ENCODE measurements around the gene TMEM26. TPM values are rescaled to one million over a fixed set of nuclear protein-coding genes. Genes with fewer than 3 reads are reported as not detected.

TMEM26 gene
- total RNA-seq, 1 donor from 2014 or later: 3.4 TPM

DNA sequence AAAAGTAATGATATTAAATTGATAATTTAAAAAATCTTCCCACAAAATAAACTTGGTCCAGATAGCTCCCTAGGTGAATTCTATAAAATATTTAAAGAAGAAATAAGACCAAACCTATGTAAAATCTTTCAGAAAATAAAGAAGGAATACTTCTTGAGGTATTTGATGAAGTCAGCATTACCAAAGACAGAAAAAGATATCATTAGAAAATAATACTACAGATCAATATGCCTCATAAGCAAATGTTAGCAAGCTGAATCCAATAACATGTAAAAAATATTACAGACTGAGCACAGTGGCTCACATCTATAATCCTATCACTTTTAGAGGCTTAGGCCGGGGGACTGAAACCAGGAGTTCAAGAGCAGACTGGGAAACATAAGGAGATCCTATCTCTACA lies 30.0 kb downstream of the TMEM26 start:
- H3K4me3 Mint-ChIP-seq: no peak overlapping the region

GRCh38 chr10:61417661-61418060 lies 35.5 kb downstream of the TMEM26 start:
- H3K4me3 Mint-ChIP-seq: no peak overlapping the region
- no peaks in the 10 kb centered on the region for H3K4me1 Mint-ChIP-seq
- H3K9me3 Mint-ChIP-seq: peaks cover 36% of the 10 kb centered on the region
- peaks cover 8% of the 10 kb centered on the region for H3K27me3 Mint-ChIP-seq (ENCODE audit: low read depth)
- H3K36me3 Mint-ChIP-seq: peaks cover 20% of the 10 kb centered on the region
- no peak for DNase-seq (ENCODE audit: low spot score in 2 of 2, unreplicated experiment in 2 of 2)
- H3K27ac Mint-ChIP-seq: no peak overlapping the region
- TF ChIP-seq CTCF (IDR thresholded peaks at IDR 0.05; ENCODE audit: unreplicated experiment): no peak

More for the DNA sequence above, 30.0 kb downstream of the TMEM26 start:
- H3K9me3 Mint-ChIP-seq: peaks cover 57% of the 10 kb centered on the region
- peaks cover 25% of the 10 kb centered on the region for H3K36me3 Mint-ChIP-seq
- DNase-seq (ENCODE audit: low spot score in 2 of 2, unreplicated experiment in 2 of 2): no peak
- H3K4me1 Mint-ChIP-seq: no peaks in the 10 kb centered on the region
- no peak overlapping the region for H3K27ac Mint-ChIP-seq
- TF ChIP-seq CTCF (IDR thresholded peaks at IDR 0.05; ENCODE audit: unreplicated experiment): no peak
- peaks cover 3% of the 10 kb centered on the region for H3K27me3 Mint-ChIP-seq (ENCODE audit: low read depth)

GRCh38 chr10:61415824-61416223 lies 37.4 kb downstream of the TMEM26 start:
- Mint-ChIP-seq H3K27me3 (ENCODE audit: low read depth) (peaks cover 10% of the 10 kb centered on the region), H3K27ac (no peak overlapping the region), H3K9me3 (peaks cover 18% of the 10 kb centered on the region), H3K36me3 (peaks cover 8% of the 10 kb centered on the region), H3K4me3 (no peak overlapping the region), H3K4me1 (no peaks in the 10 kb centered on the region)
- DNase-seq (ENCODE audit: low spot score in 2 of 2, unreplicated experiment in 2 of 2): no peak
- TF ChIP-seq CTCF (IDR thresholded peaks at IDR 0.05; ENCODE audit: unreplicated experiment): no peak

- Mint-ChIP-seq H3K9me3 (no peaks in the 10 kb centered on the region), H3K27ac (no peak overlapping the region), H3K4me1 (peaks cover 10% of the 10 kb centered on the region), H3K4me3 (no peak overlapping the region), H3K36me3 (no peaks in the 10 kb centered on the region), H3K27me3 (ENCODE audit: low read depth) (peaks cover 10% of the 10 kb centered on the region)
- no peak for DNase-seq (ENCODE audit: low spot score in 2 of 2, unreplicated experiment in 2 of 2)
- TF ChIP-seq CTCF (IDR thresholded peaks at IDR 0.05; ENCODE audit: unreplicated experiment): no peak
Observed at GRCh38 chr10:61411706-61412105, 41.5 kb downstream of the TMEM26 start.

GRCh38 chr10:61410353-61411070 lies 42.7 kb downstream of the TMEM26 start:
- Mint-ChIP-seq H3K4me3 (no peak overlapping the region), H3K36me3 (no peaks in the 10 kb centered on the region), H3K4me1 (peaks cover 21% of the 10 kb centered on the region), H3K9me3 (no peaks in the 10 kb centered on the region), H3K27me3 (ENCODE audit: low read depth) (peaks cover 10% of the 10 kb centered on the region), H3K27ac (no peak overlapping the region)
- DNase-seq (ENCODE audit: low spot score in 2 of 2, unreplicated experiment in 2 of 2): no peak
- TF ChIP-seq CTCF (IDR thresholded peaks at IDR 0.05; ENCODE audit: unreplicated experiment): no peak

Data from mesothelial cell of epicardium (in vitro differentiated cells).